ENCODE results near the gene PURB. TPM values are rescaled to one million over a fixed set of nuclear protein-coding genes. Genes with fewer than 3 reads are reported as not detected.

Gene PURB
- total and polyA plus RNA-seq, 3 experiments from 2014 or later: 3.2 to 45.1 (median 45.0) TPM

DNA sequence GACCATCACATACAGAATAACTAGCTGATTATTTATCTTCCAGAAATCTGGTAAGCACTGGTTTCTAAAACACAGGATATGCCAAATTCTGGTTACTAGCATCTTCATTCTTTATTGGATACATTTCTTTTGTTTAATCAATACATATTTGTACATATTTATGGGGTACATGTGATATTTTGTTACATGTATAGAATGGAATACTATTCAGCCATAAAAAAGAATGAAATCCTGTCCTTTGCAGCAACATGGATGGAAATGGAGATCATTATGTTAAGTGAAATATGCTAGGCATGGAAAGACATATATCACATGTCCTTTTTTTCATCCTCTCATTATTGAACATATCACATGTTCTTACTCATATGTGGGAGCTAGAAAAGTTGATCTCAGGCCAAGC is 32.7 kb upstream of the PURB start:
- H3K36me3 ChIP-seq (ENCODE audit: insufficient read depth, low read length): no peaks in the 10 kb centered on the region
- H3K4me1 ChIP-seq (ENCODE audit: insufficient read depth, low read length): peaks cover 10% of the 10 kb centered on the region
- no peak overlapping the region for H3K27ac Mint-ChIP-seq
- H3K9me3 ChIP-seq (ENCODE audit: low read length): no peaks in the 10 kb centered on the region
- H3K27me3 ChIP-seq (ENCODE audit: insufficient read depth, low read length, poor library complexity, severe bottlenecking): no peaks in the 10 kb centered on the region
- H3K27ac ChIP-seq (ENCODE audit: low read depth, low read length): no peak overlapping the region
- ChIA-PET CTCF (interaction anchor here (0.8 to 5.5 kb wide), 2 partner anchors 9 to 61 kb away, joined by 3 to 41 read pairs; no protein-coding TSS in a partner anchor), POLR2A (no interaction called here)
- no peaks in the 10 kb centered on the region for H3K27me3 Mint-ChIP-seq
- no peak overlapping the region for H3K4me3 ChIP-seq (ENCODE audit: low read length)
- no peak for DNase-seq
- no peak overlapping the region for H3K4me3 Mint-ChIP-seq
- H3K9me3 Mint-ChIP-seq: no peaks in the 10 kb centered on the region
- peaks cover 8 to 27% (median 12%) of the 10 kb centered on the region in 3 donors for H3K4me1 Mint-ChIP-seq
- H3K36me3 Mint-ChIP-seq: no peaks in the 10 kb centered on the region

DNA sequence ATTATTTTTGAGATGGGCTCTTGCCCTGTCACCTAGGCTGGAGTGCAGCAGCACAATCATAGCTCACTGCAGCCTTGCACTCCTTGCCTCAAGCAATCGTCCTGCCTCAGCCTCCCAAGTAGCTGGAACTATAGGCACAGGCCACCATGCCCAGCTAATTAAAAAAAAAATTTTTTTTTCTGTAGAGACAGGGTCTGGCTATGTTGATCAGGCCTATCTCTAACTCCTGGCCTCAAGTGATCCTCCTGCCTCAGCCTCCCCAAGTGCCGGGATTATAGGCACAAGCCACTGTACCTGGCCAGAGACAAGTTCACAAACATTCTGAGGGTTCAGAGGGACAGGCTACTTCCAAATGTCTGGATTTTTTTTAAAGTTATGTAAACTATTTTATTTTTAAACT is 32.1 kb upstream of the PURB start:
- Mint-ChIP-seq H3K27me3 (no peaks in the 10 kb centered on the region), H3K4me3 (no peak overlapping the region), H3K9me3 (no peaks in the 10 kb centered on the region), H3K27ac (no peak overlapping the region), H3K4me1 (peaks cover 8 to 27% (median 12%) of the 10 kb centered on the region in 3 donors), H3K36me3 (no peaks in the 10 kb centered on the region)
- CTCF ChIA-PET: interaction anchor here (5.5 kb wide), 1 partner anchor 61 kb away, joined by 41 read pairs; no protein-coding TSS in a partner anchor
- H3K27ac ChIP-seq (ENCODE audit: low read depth, low read length): no peak overlapping the region
- no peaks in the 10 kb centered on the region for H3K9me3 ChIP-seq (ENCODE audit: low read length)
- POLR2A ChIA-PET: no interaction called here
- H3K4me3 ChIP-seq (ENCODE audit: low read length): no peak overlapping the region
- H3K4me1 ChIP-seq (ENCODE audit: insufficient read depth, low read length): peaks cover 10% of the 10 kb centered on the region
- no peak for DNase-seq
- H3K36me3 ChIP-seq (ENCODE audit: insufficient read depth, low read length): no peaks in the 10 kb centered on the region
- H3K27me3 ChIP-seq (ENCODE audit: insufficient read depth, low read length, poor library complexity, severe bottlenecking): no peaks in the 10 kb centered on the region

DNA sequence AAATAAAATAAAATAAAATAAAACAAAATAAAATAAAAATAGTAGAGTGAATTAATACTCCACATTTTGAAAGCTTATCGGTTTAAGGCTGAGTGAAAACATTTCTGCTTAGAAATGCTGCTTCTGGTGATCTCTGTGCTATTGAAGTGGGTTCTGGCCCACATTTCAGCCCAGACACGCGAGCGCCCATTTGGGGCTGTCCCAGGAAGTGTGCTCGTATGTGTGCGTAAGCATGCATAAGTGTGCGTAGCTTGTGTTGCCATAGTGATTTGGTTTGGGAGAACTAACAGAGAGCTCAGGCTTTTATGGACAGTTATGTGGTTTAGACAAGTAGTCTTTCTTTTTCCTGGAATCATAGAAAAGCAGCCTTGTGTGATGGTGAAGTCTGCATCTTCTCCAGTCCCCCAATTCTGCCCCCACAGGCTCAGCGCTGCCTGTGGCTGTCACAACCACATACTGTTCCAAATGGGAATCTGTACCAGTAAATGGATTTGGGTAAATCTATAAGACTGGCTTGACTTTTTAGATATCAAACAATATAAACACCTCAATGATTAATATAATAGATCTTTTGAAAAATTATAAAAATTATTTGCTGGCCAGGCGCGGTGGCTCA is 29.8 kb upstream of the PURB start:
- no peaks in the 10 kb centered on the region for H3K9me3 ChIP-seq (ENCODE audit: low read length)
- no peaks in the 10 kb centered on the region for H3K36me3 Mint-ChIP-seq
- ChIA-PET CTCF (interaction anchor here (0.8 to 1.2 kb wide), 4 partner anchors 21 to 67 kb away, joined by 3 to 5 read pairs (median 4); partner anchors contain the start of genes H2AZ2 and PURB), POLR2A (interaction anchor here (1.4 kb wide), 1 partner anchor 30 kb away, joined by 10 read pairs; the partner anchor contains the start of gene PURB)
- peak overlapping the region in 6 of 8 donors; percentile 70 to 96 (median 87) for H3K27ac Mint-ChIP-seq
- H3K9me3 Mint-ChIP-seq: no peaks in the 10 kb centered on the region
- no peak overlapping the region for H3K4me3 ChIP-seq (ENCODE audit: low read length)
- no peaks in the 10 kb centered on the region for H3K36me3 ChIP-seq (ENCODE audit: insufficient read depth, low read length)
- H3K4me3 Mint-ChIP-seq: peak overlapping the region in 1 of 7 donors; percentile 22
- H3K4me1 Mint-ChIP-seq: peaks cover 3 to 17% (median 4%) of the 10 kb centered on the region in 3 donors
- H3K27me3 ChIP-seq (ENCODE audit: insufficient read depth, low read length, poor library complexity, severe bottlenecking): no peaks in the 10 kb centered on the region
- no peaks in the 10 kb centered on the region for H3K27me3 Mint-ChIP-seq
- peak in 4 of 5 donors; percentile 30 to 90 (median 78) for DNase-seq
- H3K27ac ChIP-seq (ENCODE audit: low read depth, low read length): peak overlapping the region; percentile 35
- H3K4me1 ChIP-seq (ENCODE audit: insufficient read depth, low read length): peaks cover 7% of the 10 kb centered on the region

DNA sequence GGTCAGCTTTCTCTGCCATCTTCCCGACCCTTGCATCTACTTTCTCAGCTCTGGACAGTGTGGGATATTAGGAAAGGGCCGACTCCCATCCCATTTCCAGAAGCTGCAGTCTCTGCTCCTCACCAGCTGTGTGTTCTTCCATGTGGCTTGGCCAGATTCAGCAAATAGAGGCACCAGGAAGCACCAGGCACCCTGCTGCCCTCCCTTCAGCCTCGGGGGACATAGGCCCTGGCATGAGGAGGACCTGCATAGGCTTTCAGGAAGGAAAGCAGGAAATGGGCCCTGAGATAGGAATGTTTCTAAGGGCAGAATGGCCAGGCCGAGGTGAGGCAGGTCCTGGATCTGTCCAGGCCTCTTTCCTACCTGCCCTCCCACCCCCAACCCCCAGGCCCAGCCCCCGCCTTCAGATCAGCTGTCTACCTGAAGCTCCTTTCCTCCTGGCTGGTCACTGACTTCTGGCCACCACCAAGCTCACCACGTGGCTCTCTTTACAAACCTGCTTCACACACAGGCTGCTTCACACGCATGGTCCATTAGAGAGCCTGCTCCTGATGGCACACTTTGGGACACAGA is 27.5 kb upstream of the PURB start:
- ChIA-PET CTCF (no interaction called here), POLR2A (no interaction called here)
- Histone ChIP-seq H3K27me3 (ENCODE audit: insufficient read depth, low read length, poor library complexity, severe bottlenecking) (no peaks in the 10 kb centered on the region), H3K36me3 (ENCODE audit: insufficient read depth, low read length) (no peaks in the 10 kb centered on the region), H3K9me3 (ENCODE audit: low read length) (no peaks in the 10 kb centered on the region), H3K4me1 (ENCODE audit: insufficient read depth, low read length) (peaks cover 7% of the 10 kb centered on the region), H3K4me3 (ENCODE audit: low read length) (no peak overlapping the region), H3K27ac (ENCODE audit: low read depth, low read length) (no peak overlapping the region)
- Mint-ChIP-seq H3K27me3 (peaks cover 0 to 2% of the 10 kb centered on the region in 2 donors), H3K9me3 (no peaks in the 10 kb centered on the region), H3K4me3 (no peak overlapping the region), H3K27ac (peak overlapping the region in 7 of 8 donors; percentile 32 to 92 (median 85)), H3K4me1 (peaks cover 3 to 17% (median 4%) of the 10 kb centered on the region in 3 donors), H3K36me3 (peaks cover 0 to 3% (median 0%) of the 10 kb centered on the region in 3 donors)
- no peak for DNase-seq

DNA sequence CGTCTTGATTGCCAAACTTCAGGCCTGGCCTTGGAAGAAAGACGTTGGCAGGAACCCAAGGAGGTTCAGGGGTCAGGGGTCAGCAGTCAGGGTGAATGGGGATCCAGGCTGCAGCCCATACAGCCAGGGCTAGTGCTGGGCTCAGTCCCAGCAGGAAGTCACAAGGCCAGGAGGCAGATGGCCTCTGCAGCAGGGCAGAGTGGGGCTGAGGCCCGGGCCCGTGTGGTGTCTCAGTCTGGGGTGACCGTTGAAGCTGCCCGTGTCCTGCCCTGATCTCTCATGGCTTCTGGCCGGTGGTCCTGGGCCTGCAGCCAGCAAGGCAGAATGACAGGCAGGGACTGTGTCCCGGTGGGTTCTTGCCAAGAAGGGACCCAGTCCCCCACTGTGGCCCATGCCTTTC is 26.6 kb upstream of the PURB start:
- Mint-ChIP-seq H3K4me3 (no peak overlapping the region), H3K27me3 (peaks cover 0 to 2% of the 10 kb centered on the region in 2 donors), H3K27ac (peak overlapping the region in 1 of 8 donors; percentile 77), H3K4me1 (peaks cover 3 to 17% (median 4%) of the 10 kb centered on the region in 3 donors), H3K9me3 (no peaks in the 10 kb centered on the region), H3K36me3 (peaks cover 0 to 5% (median 3%) of the 10 kb centered on the region in 3 donors)
- ChIA-PET POLR2A (no interaction called here), CTCF (no interaction called here)
- H3K36me3 ChIP-seq (ENCODE audit: insufficient read depth, low read length): no peaks in the 10 kb centered on the region
- no peak overlapping the region for H3K27ac ChIP-seq (ENCODE audit: low read depth, low read length)
- no peaks in the 10 kb centered on the region for H3K9me3 ChIP-seq (ENCODE audit: low read length)
- H3K4me1 ChIP-seq (ENCODE audit: insufficient read depth, low read length): peaks cover 7% of the 10 kb centered on the region
- H3K4me3 ChIP-seq (ENCODE audit: low read length): no peak overlapping the region
- no peaks in the 10 kb centered on the region for H3K27me3 ChIP-seq (ENCODE audit: insufficient read depth, low read length, poor library complexity, severe bottlenecking)
- DNase-seq: no peak

DNA sequence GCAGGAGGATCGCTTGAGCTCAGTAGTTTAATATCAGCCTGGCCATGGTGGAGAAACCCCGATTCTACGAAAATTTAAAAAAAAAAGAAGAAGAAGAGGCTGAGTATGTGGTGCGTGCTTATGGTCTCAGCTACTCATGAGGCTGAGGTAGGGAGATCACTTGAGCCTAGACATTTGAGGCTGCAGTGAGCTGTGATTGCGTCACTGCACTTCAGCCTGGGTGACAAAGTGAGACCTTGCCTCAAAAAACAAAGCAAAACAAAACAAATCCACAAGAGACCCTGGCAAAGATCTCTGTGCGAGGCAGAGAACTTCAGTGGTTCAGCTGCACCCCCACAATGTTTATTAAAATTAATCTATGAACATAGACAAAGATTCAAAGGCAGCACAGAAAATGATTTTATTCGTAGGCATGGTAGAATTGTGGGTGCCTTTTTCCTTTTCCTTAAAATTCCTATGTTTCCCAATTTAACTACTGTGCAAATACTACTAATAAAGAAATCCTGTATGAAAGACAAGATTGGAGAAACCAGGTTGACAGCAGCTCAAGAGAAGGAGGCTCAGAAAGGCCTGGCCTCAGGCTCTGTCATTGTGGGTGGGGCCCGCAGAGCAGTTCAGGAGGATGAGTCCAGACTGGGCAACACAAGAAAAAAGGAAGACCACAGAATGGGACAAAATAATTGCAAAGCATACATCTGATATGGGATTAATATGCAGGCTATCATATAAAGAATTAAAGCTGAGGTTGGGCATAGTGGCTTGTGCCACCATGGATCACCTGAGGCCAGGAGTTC is 24.5 kb upstream of the PURB start:
- Histone ChIP-seq H3K27ac (ENCODE audit: low read depth, low read length) (no peak overlapping the region), H3K9me3 (ENCODE audit: low read length) (no peaks in the 10 kb centered on the region), H3K36me3 (ENCODE audit: insufficient read depth, low read length) (no peaks in the 10 kb centered on the region), H3K27me3 (ENCODE audit: insufficient read depth, low read length, poor library complexity, severe bottlenecking) (no peaks in the 10 kb centered on the region), H3K4me3 (ENCODE audit: low read length) (no peak overlapping the region), H3K4me1 (ENCODE audit: insufficient read depth, low read length) (no peaks in the 10 kb centered on the region)
- no peak overlapping the region for H3K4me3 Mint-ChIP-seq
- ChIA-PET POLR2A (no interaction called here), CTCF (no interaction called here)
- H3K9me3 Mint-ChIP-seq: no peaks in the 10 kb centered on the region
- peaks cover 0 to 9% (median 0%) of the 10 kb centered on the region in 3 donors for H3K4me1 Mint-ChIP-seq
- H3K27ac Mint-ChIP-seq: peak overlapping the region in 3 of 8 donors; percentile 66 to 84 (median 66)
- DNase-seq: no peak
- H3K36me3 Mint-ChIP-seq: peaks cover 0 to 6% (median 3%) of the 10 kb centered on the region in 3 donors
- peaks cover 0 to 4% of the 10 kb centered on the region in 2 donors for H3K27me3 Mint-ChIP-seq

DNA sequence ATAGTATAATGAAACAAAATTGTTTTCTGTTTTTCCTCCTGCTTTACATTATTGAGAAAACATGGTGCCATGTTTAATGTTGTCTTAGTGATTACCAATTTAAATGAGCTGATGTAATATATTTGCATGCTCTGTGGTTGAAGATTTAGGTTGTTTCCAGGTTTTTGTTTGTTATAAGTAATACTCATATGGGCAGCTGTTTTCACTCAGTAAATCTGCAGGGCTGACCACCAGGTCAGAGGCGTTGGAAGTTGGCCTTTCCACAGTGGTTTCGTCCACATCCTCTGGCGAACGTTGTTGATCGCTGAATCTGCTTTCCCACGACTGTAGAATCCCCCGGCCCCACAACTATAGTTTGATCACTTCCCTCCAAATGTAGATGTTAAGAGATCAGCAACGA is 21.6 kb upstream of the PURB start:
- no peaks in the 10 kb centered on the region for H3K9me3 ChIP-seq (ENCODE audit: low read length)
- ChIA-PET CTCF (interaction anchor here (2.1 kb wide), 1 partner anchor 50 kb away, joined by 8 read pairs; no protein-coding TSS in a partner anchor), POLR2A (no interaction called here)
- H3K27ac ChIP-seq (ENCODE audit: low read depth, low read length): no peak overlapping the region
- no peaks in the 10 kb centered on the region for H3K4me1 ChIP-seq (ENCODE audit: insufficient read depth, low read length)
- no peaks in the 10 kb centered on the region for H3K9me3 Mint-ChIP-seq
- H3K4me3 Mint-ChIP-seq: no peak overlapping the region
- no peak for DNase-seq
- no peak overlapping the region for H3K4me3 ChIP-seq (ENCODE audit: low read length)
- H3K27ac Mint-ChIP-seq: peak overlapping the region in 1 of 8 donors; percentile 17
- no peaks in the 10 kb centered on the region for H3K4me1 Mint-ChIP-seq
- peaks cover 0 to 6% (median 3%) of the 10 kb centered on the region in 3 donors for H3K36me3 Mint-ChIP-seq
- H3K36me3 ChIP-seq (ENCODE audit: insufficient read depth, low read length): no peaks in the 10 kb centered on the region
- no peaks in the 10 kb centered on the region for H3K27me3 ChIP-seq (ENCODE audit: insufficient read depth, low read length, poor library complexity, severe bottlenecking)
- peaks cover 0 to 4% of the 10 kb centered on the region in 2 donors for H3K27me3 Mint-ChIP-seq

Measured in CD8-positive, alpha-beta memory T cell (primary cell).